Gastrocnemius medialis (tissue), 4 donors: ENCODE data around the gene TFDP2. TPM values are rescaled to one million over a fixed set of nuclear protein-coding genes. Genes with fewer than 3 reads are reported as not detected.

Experiments used
- ATAC-seq, 2 donors: fragments of 150-250 bp; one replicate each; pipeline ENCODE4 v1.9.1; 2016
- DNase-seq, 2 donors: peaks; one replicate each; pipeline ENCODE4 v3.0.0-alpha.2; 2019
- H3K27ac ChIP-seq, 4 donors: fragments of 200-600 bp; sonication (generic); 1 replicate in 1 of 4; 2 replicates in 3 of 4; pipeline ENCODE4 v1.5.1; 2016 to 2018; ENCODE audit warnings: mild to moderate bottlenecking in 2 of 4, moderate library complexity in 1 of 4
- H3K27me3 ChIP-seq, 3 donors: fragments of 200-600 bp; sonication (generic) in 2 of 3; 1 replicate in 1 of 3; 2 replicates in 2 of 3; pipeline versions ENCODE4 v1.5.1 to v1.6.0; 2016 to 2019; ENCODE audit warnings: mild to moderate bottlenecking in 1 of 3, moderate library complexity in 1 of 3
- H3K36me3 ChIP-seq, 2 donors: fragments of 200-600 bp; sonication (generic) in 1 of 2; one replicate each; pipeline ENCODE4 v1.5.1; 2017 to 2018
- H3K4me1 ChIP-seq, 2 donors: fragments of 200-600 bp; sonication (generic) in 1 of 2; one replicate each; pipeline ENCODE4 v1.5.1; 2016 to 2017; ENCODE audit warnings: mild to moderate bottlenecking in 2 of 2
- H3K4me3 ChIP-seq, 4 donors: fragments of 200-600 bp; sonication (generic) in 3 of 4; 1 replicate in 1 of 4; 2 replicates in 3 of 4; pipeline ENCODE4 v1.5.1; 2016 to 2019; ENCODE audit warnings: mild to moderate bottlenecking in 2 of 4
- H3K9me3 ChIP-seq, 3 donors: fragments of 200-600 bp; sonication (generic) in 2 of 3; 1 replicate in 1 of 3; 2 replicates in 2 of 3; pipeline ENCODE4 v1.5.1; 2016 to 2019
- CTCF ChIP-seq, 5 experiments: fragments of 450-650 bp in 3 of 5; fragments of 200-600 bp in 2 of 5; sonication (generic) in 2 of 5; IDR thresholded peaks in 4 of 5; conservative IDR thresholded peaks in 1 of 5; 1 replicate in 4 of 5; 2 replicates in 1 of 5; pipeline ENCODE4 v1.5.1; 2016 to 2019; ENCODE audit warnings: antibody characterized with exemption in 5 of 5, mild to moderate bottlenecking in 3 of 5, moderate library complexity in 3 of 5
- POLR2A ChIP-seq, 2 donors: fragments of 450-650 bp; IDR thresholded peaks; one replicate each; pipeline ENCODE4 v1.6.1; 2017; ENCODE audit warnings: antibody characterized with exemption in 2 of 2, mild to moderate bottlenecking in 2 of 2, moderate library complexity in 2 of 2
- in situ Hi-C, 4 donors: fragments of 200-750 bp; cut with MboI; loops; one replicate each; pipeline versions ENCODE4 v1.15.0 to v1.8.0; 2017; ENCODE audit warnings: low sequenced_read_pairs in 4 of 4
- intact Hi-C: fragments of 100-400 bp; cut with DNase I; formaldehyde crosslinking; loops from one replicate; pipeline ENCODE4 v1.15.1; 2023; ENCODE audit warnings: low total_unique reads
- total RNA-seq, 4 donors: library from RNA; depleted of rRNA; stranded (reverse); fragments of >200 nt; gene quantifications; one replicate each; pipeline versions ENCODE4 v1.1.0 to v1.2.3, GENCODE V29; 2016

Gene TFDP2
- total RNA-seq, 4 donors from 2014 or later, result 43.0 to 125 (median 52.4) TPM

- H3K27ac ChIP-seq, result no peak overlapping the region
- DNase-seq (no peak), ATAC-seq (no peak)
- no peak for TF ChIP-seq CTCF (IDR thresholded peaks at IDR 0.05 in 4 of 5, conservative IDR thresholded peaks at IDR 0.05 in 1 of 5)
- TF ChIP-seq POLR2A (IDR thresholded peaks at IDR 0.05), result no peak
- no peaks in the 10 kb centered on the region for H3K9me3 ChIP-seq
- no peaks in the 10 kb centered on the region for H3K4me1 ChIP-seq
- no peak overlapping the region for H3K4me3 ChIP-seq
- intact Hi-C loops (no loop called here), in situ Hi-C loops (no loop called here)
- H3K36me3 ChIP-seq, result peaks cover 0 to 24% of the 10 kb centered on the region in 2 donors
- H3K27me3 ChIP-seq, result no peaks in the 10 kb centered on the region
These were observed 228.6 kb downstream of the TFDP2 start for GRCh38 chr3:141920701-141921100.

GRCh38 chr3:141915766-141916165 lies 233.6 kb downstream of the TFDP2 start:
- H3K36me3 ChIP-seq, result peaks cover 0 to 26% of the 10 kb centered on the region in 2 donors
- ATAC-seq, result no peak
- in situ Hi-C loops, result loop anchor here in 1 of 4 donors (10.0 kb wide), 1 partner anchor 341 kb away; no protein-coding TSS in a partner anchor
- intact Hi-C loops, result no loop called here
- no peaks in the 10 kb centered on the region for H3K27me3 ChIP-seq
- H3K27ac ChIP-seq, result no peak overlapping the region
- no peaks in the 10 kb centered on the region for H3K9me3 ChIP-seq
- DNase-seq, result no peak
- no peak overlapping the region for H3K4me3 ChIP-seq
- no peaks in the 10 kb centered on the region for H3K4me1 ChIP-seq
- no peak for TF ChIP-seq CTCF (IDR thresholded peaks at IDR 0.05 in 4 of 5, conservative IDR thresholded peaks at IDR 0.05 in 1 of 5)
- no peak for TF ChIP-seq POLR2A (IDR thresholded peaks at IDR 0.05)

- H3K36me3 ChIP-seq, result peaks cover 0 to 26% of the 10 kb centered on the region in 2 donors
- H3K4me3 ChIP-seq, result no peak overlapping the region
- no peak overlapping the region for H3K27ac ChIP-seq
- H3K27me3 ChIP-seq, result no peaks in the 10 kb centered on the region
- intact Hi-C loops (no loop called here), in situ Hi-C loops (loop anchor here in 1 of 4 donors (10.0 kb wide), 1 partner anchor 340 kb away; no protein-coding TSS in a partner anchor)
- no peak for ATAC-seq
- TF ChIP-seq CTCF (IDR thresholded peaks at IDR 0.05 in 4 of 5, conservative IDR thresholded peaks at IDR 0.05 in 1 of 5) (no peak), POLR2A (IDR thresholded peaks at IDR 0.05) (no peak)
- DNase-seq, result no peak
- H3K9me3 ChIP-seq, result no peaks in the 10 kb centered on the region
- no peaks in the 10 kb centered on the region for H3K4me1 ChIP-seq
These were observed 234.3 kb downstream of the TFDP2 start for GRCh38 chr3:141915016-141915415.

- ATAC-seq (no peak), DNase-seq (no peak)
- H3K27me3 ChIP-seq, result no peaks in the 10 kb centered on the region
- intact Hi-C loops, result loop anchor here (5.0 kb wide), 1 partner anchor 337 kb away; no protein-coding TSS in a partner anchor
- no peak overlapping the region for H3K4me3 ChIP-seq
- H3K27ac ChIP-seq, result no peak overlapping the region
- in situ Hi-C loops, result loop anchor here in 1 of 4 donors (10.0 kb wide), 1 partner anchor 340 kb away; no protein-coding TSS in a partner anchor
- peaks cover 0 to 22% of the 10 kb centered on the region in 2 donors for H3K36me3 ChIP-seq
- no peaks in the 10 kb centered on the region for H3K4me1 ChIP-seq
- H3K9me3 ChIP-seq, result no peaks in the 10 kb centered on the region
- TF ChIP-seq POLR2A (IDR thresholded peaks at IDR 0.05) (no peak), CTCF (IDR thresholded peaks at IDR 0.05 in 4 of 5, conservative IDR thresholded peaks at IDR 0.05 in 1 of 5) (no peak)
These were observed 235.0 kb downstream of the TFDP2 start for GRCh38 chr3:141914311-141914710.
